Pancreas (tissue), 10 donors: ENCODE data around the gene MTRFR. TPM values are rescaled to one million over a fixed set of nuclear protein-coding genes. Genes with fewer than 3 reads are reported as not detected.

Experiments used
- ATAC-seq, 4 donors: fragments of 200-7000 bp; cut with Tn5 transposase; one replicate each; pipeline versions ENCODE4 v1.8.0 to v1.9.1; 2020; ENCODE audit warnings: mild to moderate bottlenecking in 4 of 4, moderate library complexity in 4 of 4
- DNase-seq, 6 donors: peaks; one replicate each; pipeline ENCODE4 v3.0.0-alpha.2; 2020
- FAIRE-seq: peaks from 2 replicates; lab custom pipeline; 2012; peaks lifted over from hg19 to GRCh38; lab: Jason Lieb, UNC
- H3K27ac ChIP-seq, 4 donors: fragments of 200-600 bp; sonication (generic); 1 replicate in 3 of 4; 2 replicates in 1 of 4; pipeline versions ENCODE4 v1.5.0 to v1.8.0; 2020
- H3K27me3 ChIP-seq, 4 donors: fragments of 200-600 bp; one replicate each; pipeline ENCODE4 v1.8.0; 2021
- H3K36me3 ChIP-seq, 3 donors: fragments of 200-600 bp; sonication (generic) in 1 of 3; one replicate each; pipeline versions ENCODE4 v1.5.0 to v1.8.0; 2020 to 2021
- H3K4me1 ChIP-seq, 3 donors: fragments of 200-600 bp; one replicate each; pipeline ENCODE4 v1.8.0; 2021
- H3K4me3 ChIP-seq, 4 donors: fragments of 200-600 bp; sonication (generic) in 2 of 4; one replicate each; pipeline versions ENCODE4 v1.5.0 to v1.8.0; 2020 to 2021
- H3K9me3 ChIP-seq, 4 donors: fragments of 200-600 bp; one replicate each; pipeline ENCODE4 v1.8.0; 2021
- WGBS, 2 donors: extraction: QIAGEN DNeasy Blood & Tissue Kit; methylation state at CpG; one replicate each; pipeline ENCODE4 v1.1.7; 2013; 5-methylcytosine and 5-hydroxymethylcytosine counted together
- intact Hi-C, 3 donors: fragments of 100-400 bp; cut with DNase I; formaldehyde crosslinking; loops; one replicate each; pipeline versions ENCODE4 v1.11.1 to v1.14.2; 2022
- polyA plus RNA-seq, 2 donors: library from polyadenylated mRNA; stranded (reverse); fragments of 200-250 nt; gene quantifications; one replicate each; pipeline ENCODE4 v1.2.3, GENCODE V29; 2013
- total RNA-seq, 6 donors: library from RNA; stranded (reverse); fragmentation: NEBNext Ultra II Directional in 4 of 6; extraction: Animal tissue kit (Norgen Biotek cat#: 25700) in 4 of 6; gene quantifications; one replicate each; pipeline versions ENCODE4 v1.2.1 to v1.2.4, GENCODE V29; 2021 to 2023
- TF ChIP-seq, protein P1 (sequence below), 4 donors: fragments of 200-600 bp; sonication (generic) in 3 of 4; IDR thresholded peaks; one replicate each; pipeline versions ENCODE4 v1.5.0 to v1.8.0; 2021; ENCODE audit warnings: antibody characterized with exemption in 4 of 4
- donor health status: healthy with polysubstance abuse.
- donor health status: DM: no; HTN: no; CAD: no; lungs with moderate emphysema.
- donor health status: DM: no; HTN: no; CAD: no.
- donor health status: control.
- donor health status: control.
- donor health status: Bipolar disorder and iron deficiency.
- donor health status: DM: yes; HTN: yes; CAD: no.
- donor health status: DM: no; HTN: no; CAD: no.
- donor health status: DM: no; HTN: no; CAD: no.
- donor health status: DM: yes; HTN: yes; CAD: no.

MTRFR gene
- total and polyA plus RNA-seq, 8 donors: 2.9 to 8.4 (median 4.4) TPM

- intact Hi-C loops: no loop called here
- H3K36me3 ChIP-seq: peaks cover 0 to 25% (median 0%) of the 10 kb centered on the region in 3 donors
These were observed 28.0 kb downstream of the MTRFR start for GRCh38 chr12:123261196-123261595.

GRCh38 chr12:123263196-123263817 lies 30.1 kb downstream of the MTRFR start:
- DNase-seq (peak in 1 of 6 donors; percentile 32), FAIRE-seq (no peak), ATAC-seq (no peak)
- no peak overlapping the region for H3K4me3 ChIP-seq
- WGBS, 2 donors: 84 to 89% methylated on average over 8 of the region's 8 CpGs
- TF ChIP-seq, protein P1, sequence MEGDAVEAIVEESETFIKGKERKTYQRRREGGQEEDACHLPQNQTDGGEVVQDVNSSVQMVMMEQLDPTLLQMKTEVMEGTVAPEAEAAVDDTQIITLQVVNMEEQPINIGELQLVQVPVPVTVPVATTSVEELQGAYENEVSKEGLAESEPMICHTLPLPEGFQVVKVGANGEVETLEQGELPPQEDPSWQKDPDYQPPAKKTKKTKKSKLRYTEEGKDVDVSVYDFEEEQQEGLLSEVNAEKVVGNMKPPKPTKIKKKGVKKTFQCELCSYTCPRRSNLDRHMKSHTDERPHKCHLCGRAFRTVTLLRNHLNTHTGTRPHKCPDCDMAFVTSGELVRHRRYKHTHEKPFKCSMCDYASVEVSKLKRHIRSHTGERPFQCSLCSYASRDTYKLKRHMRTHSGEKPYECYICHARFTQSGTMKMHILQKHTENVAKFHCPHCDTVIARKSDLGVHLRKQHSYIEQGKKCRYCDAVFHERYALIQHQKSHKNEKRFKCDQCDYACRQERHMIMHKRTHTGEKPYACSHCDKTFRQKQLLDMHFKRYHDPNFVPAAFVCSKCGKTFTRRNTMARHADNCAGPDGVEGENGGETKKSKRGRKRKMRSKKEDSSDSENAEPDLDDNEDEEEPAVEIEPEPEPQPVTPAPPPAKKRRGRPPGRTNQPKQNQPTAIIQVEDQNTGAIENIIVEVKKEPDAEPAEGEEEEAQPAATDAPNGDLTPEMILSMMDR (IDR thresholded peaks at IDR 0.05): no peak
- H3K27ac ChIP-seq: no peak overlapping the region
- no peaks in the 10 kb centered on the region for H3K9me3 ChIP-seq
- H3K27me3 ChIP-seq: no peaks in the 10 kb centered on the region
- peaks cover 0 to 10% (median 0%) of the 10 kb centered on the region in 3 donors for H3K36me3 ChIP-seq
- intact Hi-C loops: no loop called here
- H3K4me1 ChIP-seq: no peaks in the 10 kb centered on the region

More at GRCh38 chr12:123261196-123261595, 28.0 kb downstream of the MTRFR start:
- ATAC-seq (no peak), DNase-seq (no peak), FAIRE-seq (no peak)
- TF ChIP-seq, protein P1 (IDR thresholded peaks at IDR 0.05): no peak
- H3K4me3 ChIP-seq: no peak overlapping the region
- H3K27me3 ChIP-seq: no peaks in the 10 kb centered on the region
- H3K27ac ChIP-seq: no peak overlapping the region
- H3K9me3 ChIP-seq: no peaks in the 10 kb centered on the region
- WGBS, 2 donors: 88 to 89% methylated on average over 4 of the region's 4 CpGs
- peaks cover 0 to 4% (median 0%) of the 10 kb centered on the region in 3 donors for H3K4me1 ChIP-seq

- Histone ChIP-seq H3K27ac (no peak overlapping the region), H3K4me3 (no peak overlapping the region), H3K9me3 (no peaks in the 10 kb centered on the region), H3K4me1 (no peaks in the 10 kb centered on the region), H3K27me3 (no peaks in the 10 kb centered on the region), H3K36me3 (peaks cover 0 to 10% (median 0%) of the 10 kb centered on the region in 3 donors)
- TF ChIP-seq, protein P1 (IDR thresholded peaks at IDR 0.05): no peak
- DNase-seq: no peak
- intact Hi-C loops: no loop called here
- 57 to 58% methylated on average over 7 of the region's 7 CpGs for WGBS, 2 donors
- no peak for FAIRE-seq
- ATAC-seq: no peak
These were observed 31.4 kb downstream of the MTRFR start for GRCh38 chr12:123264642-123265041.

DNA sequence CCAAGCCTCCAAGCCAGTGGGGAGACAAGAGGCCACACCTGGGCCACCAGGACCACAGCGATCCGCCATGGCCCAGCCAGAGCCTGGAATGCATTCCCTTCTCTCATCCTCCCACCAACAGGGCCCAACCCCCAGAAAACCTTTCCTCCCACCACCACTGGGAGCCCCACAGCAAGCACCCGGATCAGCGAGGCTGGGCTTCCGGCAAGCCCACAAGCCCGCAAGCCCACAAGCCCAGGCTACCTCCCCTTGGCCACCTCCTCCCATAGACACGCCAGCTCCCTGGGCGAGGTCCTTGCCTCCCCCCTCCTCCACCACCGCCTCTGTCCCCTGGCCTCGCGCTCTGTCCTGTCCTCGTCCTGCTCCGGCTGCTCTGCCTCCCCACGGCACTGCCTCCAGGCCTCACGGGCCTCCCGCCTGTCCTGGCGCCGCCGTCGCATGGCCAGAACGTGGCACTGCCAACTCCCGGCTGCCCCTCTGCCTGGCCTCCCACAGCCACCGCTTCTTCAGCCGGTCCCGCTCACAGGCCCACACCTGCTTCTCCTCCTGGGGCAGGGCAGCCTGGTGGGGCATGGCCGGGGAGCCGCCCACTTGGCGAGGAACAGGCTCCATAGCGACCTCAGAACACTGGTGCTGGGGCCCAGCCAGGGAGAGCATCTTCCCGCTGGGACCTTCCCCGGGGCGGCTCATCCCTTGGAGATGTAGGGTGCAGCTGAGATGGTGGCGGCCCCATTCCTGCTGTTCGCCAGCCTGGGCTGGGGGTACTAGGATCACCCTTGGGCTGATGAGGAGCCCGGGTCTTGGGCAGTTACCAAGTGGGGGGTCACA lies 32.8 kb downstream of the MTRFR start:
- TF ChIP-seq, protein P1 (IDR thresholded peaks at IDR 0.05): no peak
- DNase-seq: peak in 1 of 6 donors; percentile 74
- H3K4me3 ChIP-seq: no peak overlapping the region
- intact Hi-C loops: no loop called here
- H3K4me1 ChIP-seq: peaks cover 0 to 4% (median 0%) of the 10 kb centered on the region in 3 donors
- no peak for ATAC-seq
- H3K9me3 ChIP-seq: no peaks in the 10 kb centered on the region
- FAIRE-seq: no peak
- no peaks in the 10 kb centered on the region for H3K27me3 ChIP-seq
- H3K27ac ChIP-seq: no peak overlapping the region
- peaks cover 0 to 8% (median 0%) of the 10 kb centered on the region in 3 donors for H3K36me3 ChIP-seq
- WGBS, 2 donors: 90 to 92% methylated on average over 35 of the region's 35 CpGs
